Keratinocyte (primary cell): ENCODE data around the gene ZNF423. TPM values are rescaled to one million over a fixed set of nuclear protein-coding genes. Genes with fewer than 3 reads are reported as not detected.

Experiments used
- DNase-seq: peaks from one replicate; pipeline ENCODE4 v3.0.0-alpha.2; 2011; ENCODE audit warnings: low read depth, missing footprints, low spot score
- FAIRE-seq: peaks from 2 replicates; lab custom pipeline; 2011; peaks lifted over from hg19 to GRCh38; lab: Jason Lieb, UNC
- H2AFZ ChIP-seq: 2 replicates; pipeline ENCODE4 v1.6.0; 2012; ENCODE audit warnings: low read length, control low read depth, inconsistent platforms; ENCODE audit not compliant: control insufficient read depth
- H3K27ac ChIP-seq: 2 replicates; pipeline ENCODE4 v1.5.1; 2011; ENCODE audit warnings: low read length; ENCODE audit not compliant: control insufficient read depth, insufficient read depth
- H3K27me3 ChIP-seq: 3 replicates; pipeline ENCODE4 v1.6.0; 2011; ENCODE audit warnings: low read length; ENCODE audit not compliant: control insufficient read depth, insufficient read depth; ENCODE audit errors: extremely low read depth
- H3K36me3 ChIP-seq, 2 experiments: 2 replicates in 1 of 2; 3 replicates in 1 of 2; pipeline ENCODE4 v1.5.1; 2011; ENCODE audit warnings: low read length in 2 of 2, mild to moderate bottlenecking in 1 of 2; ENCODE audit not compliant: control insufficient read depth in 2 of 2, insufficient read depth in 2 of 2; ENCODE audit errors: extremely low read depth in 1 of 2
- H3K4me1 ChIP-seq: 3 replicates; pipeline ENCODE4 v1.5.1; 2011; ENCODE audit warnings: low read length; ENCODE audit not compliant: control insufficient read depth, insufficient read depth; ENCODE audit errors: extremely low read depth
- H3K4me2 ChIP-seq: 3 replicates; pipeline ENCODE4 v1.6.0; 2011; ENCODE audit warnings: low read depth, low read length; ENCODE audit not compliant: control insufficient read depth, insufficient read depth; ENCODE audit errors: extremely low read depth
- H3K4me3 ChIP-seq, 3 experiments: fragments of 200-600 bp in 1 of 3; sonication (generic) in 1 of 3; 2 replicates in 2 of 3; 3 replicates in 1 of 3; pipeline ENCODE4 v1.5.1; 2011 to 2016; ENCODE audit warnings: low read length in 3 of 3, mild to moderate bottlenecking in 3 of 3, control low read depth in 2 of 3, inconsistent platforms in 1 of 3, low read depth in 1 of 3, mixed read lengths in 1 of 3, mixed run types in 1 of 3, moderate library complexity in 1 of 3; ENCODE audit not compliant: control insufficient read depth in 2 of 3, insufficient read depth in 2 of 3; ENCODE audit errors: extremely low read depth in 1 of 3
- H3K79me2 ChIP-seq: 2 replicates; pipeline ENCODE4 v1.6.0; 2012; ENCODE audit warnings: low read length; ENCODE audit not compliant: control insufficient read depth, insufficient read depth
- H3K9ac ChIP-seq: 3 replicates; pipeline ENCODE4 v1.6.0; 2011; ENCODE audit warnings: low read length; ENCODE audit not compliant: control insufficient read depth, insufficient read depth; ENCODE audit errors: extremely low read depth
- H3K9me1 ChIP-seq: 3 replicates; pipeline ENCODE4 v1.6.0; 2011; ENCODE audit warnings: low read length; ENCODE audit not compliant: control insufficient read depth, insufficient read depth; ENCODE audit errors: extremely low read depth
- H3K9me3 ChIP-seq: 2 replicates; pipeline ENCODE4 v1.5.1; 2012; ENCODE audit warnings: low read depth, low read length; ENCODE audit not compliant: control insufficient read depth
- H4K20me1 ChIP-seq: 3 replicates; pipeline ENCODE4 v1.6.0; 2011; ENCODE audit warnings: low read length; ENCODE audit not compliant: control insufficient read depth, insufficient read depth; ENCODE audit errors: extremely low read depth
- EZH2 ChIP-seq: IDR thresholded peaks from one replicate; pipeline ENCODE4 v1.6.1; 2012; ENCODE audit warnings: inconsistent platforms, mild to moderate bottlenecking, low read length, moderate library complexity
- dilution Hi-C: fragments of 300-500 bp; cut with MboI; formaldehyde crosslinking; loops from one replicate; pipeline ENCODE4 v1.7.0; 2020; ENCODE audit warnings: low sequenced_read_pairs; ENCODE audit not compliant: extremely low pct_ligation_motif_present
- polyA plus RNA-seq, 5 experiments: library from polyadenylated mRNA; depleted of rRNA in 3 of 5; stranded (reverse) in 3 of 5; stranded (forward) in 1 of 5; unstranded in 1 of 5; fragments of >200 nt; gene quantifications; 1 replicate in 1 of 5; 2 replicates in 3 of 5; 3 replicates in 1 of 5; pipeline versions ENCODE4 v1.2.1 to v1.2.3, GENCODE V29; 2011 to 2012; ENCODE audit warnings: missing spikeins in 2 of 5, low read depth in 1 of 5, low replicate concordance in 1 of 5
- TF ChIP-seq, protein P1 (sequence below), 3 experiments: IDR thresholded peaks in 1 of 3; conservative IDR thresholded peaks in 1 of 3; optimal IDR thresholded peaks in 1 of 3; 2 replicates in 2 of 3; 3 replicates in 1 of 3; pipeline versions ENCODE3 to v1.5.1; 2011; ENCODE audit warnings: low read length in 3 of 3, mild to moderate bottlenecking in 3 of 3, moderate library complexity in 2 of 3, control low read depth in 1 of 3, inconsistent platforms in 1 of 3; ENCODE audit not compliant: insufficient read depth in 2 of 3; ENCODE audit errors: extremely low read depth in 1 of 3

ZNF423 gene
- polyA plus RNA-seq, 1 donor (not counting 4 experiments of a cell fraction or from before 2014, with no cell fraction given), result 0.05 TPM

- no peak for FAIRE-seq
Measured at GRCh38 chr16:49825041-49825440, 30.9 kb downstream of the ZNF423 start.

DNA sequence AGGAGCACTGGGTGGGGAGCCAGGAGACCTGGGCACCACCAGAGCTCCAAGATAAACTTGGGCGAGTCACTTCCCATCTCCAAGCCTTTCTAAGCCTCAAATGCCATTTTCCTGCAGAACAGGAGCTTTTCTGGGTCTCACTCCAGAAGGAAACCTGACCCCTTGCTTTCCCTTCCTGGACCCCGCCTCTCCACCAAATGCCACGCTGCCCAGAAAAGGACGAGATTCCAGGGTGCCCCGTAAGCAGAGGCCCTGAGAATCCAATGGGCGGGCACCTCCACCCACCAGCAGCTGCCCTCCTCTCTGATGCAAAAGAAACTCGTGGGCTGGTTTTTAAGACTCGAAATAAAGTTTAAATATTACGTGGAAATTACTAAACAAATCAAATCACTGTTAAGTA lies 31.3 kb downstream of the ZNF423 start:
- no peak for FAIRE-seq
- dilution Hi-C loops, result no loop called here
- no peaks in the 10 kb centered on the region for H3K9me1 ChIP-seq

More at GRCh38 chr16:49825041-49825440, 30.9 kb downstream of the ZNF423 start:
- Histone ChIP-seq H4K20me1 (no peaks in the 10 kb centered on the region), H3K4me3 (no peak overlapping the region), H3K9me3 (no peaks in the 10 kb centered on the region), H3K27ac (no peak overlapping the region), H3K36me3 (no peaks in the 10 kb centered on the region), H2AFZ (no peak overlapping the region), H3K79me2 (no peaks in the 10 kb centered on the region), H3K4me1 (no peaks in the 10 kb centered on the region), H3K9ac (no peak overlapping the region), H3K4me2 (no peak overlapping the region), H3K27me3 (no peaks in the 10 kb centered on the region), H3K9me1 (no peaks in the 10 kb centered on the region)
- no peak for TF ChIP-seq EZH2
- TF ChIP-seq, protein P1, sequence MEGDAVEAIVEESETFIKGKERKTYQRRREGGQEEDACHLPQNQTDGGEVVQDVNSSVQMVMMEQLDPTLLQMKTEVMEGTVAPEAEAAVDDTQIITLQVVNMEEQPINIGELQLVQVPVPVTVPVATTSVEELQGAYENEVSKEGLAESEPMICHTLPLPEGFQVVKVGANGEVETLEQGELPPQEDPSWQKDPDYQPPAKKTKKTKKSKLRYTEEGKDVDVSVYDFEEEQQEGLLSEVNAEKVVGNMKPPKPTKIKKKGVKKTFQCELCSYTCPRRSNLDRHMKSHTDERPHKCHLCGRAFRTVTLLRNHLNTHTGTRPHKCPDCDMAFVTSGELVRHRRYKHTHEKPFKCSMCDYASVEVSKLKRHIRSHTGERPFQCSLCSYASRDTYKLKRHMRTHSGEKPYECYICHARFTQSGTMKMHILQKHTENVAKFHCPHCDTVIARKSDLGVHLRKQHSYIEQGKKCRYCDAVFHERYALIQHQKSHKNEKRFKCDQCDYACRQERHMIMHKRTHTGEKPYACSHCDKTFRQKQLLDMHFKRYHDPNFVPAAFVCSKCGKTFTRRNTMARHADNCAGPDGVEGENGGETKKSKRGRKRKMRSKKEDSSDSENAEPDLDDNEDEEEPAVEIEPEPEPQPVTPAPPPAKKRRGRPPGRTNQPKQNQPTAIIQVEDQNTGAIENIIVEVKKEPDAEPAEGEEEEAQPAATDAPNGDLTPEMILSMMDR (optimal IDR thresholded peaks at IDR 0.05 in 1 of 3, IDR thresholded peaks at IDR 0.05 in 1 of 3, conservative IDR thresholded peaks at IDR 0.05 in 1 of 3; ENCODE audit: extremely low read depth in 1 of 3, insufficient read depth in 2 of 3, low read length in 3 of 3), result no peak
- DNase-seq, result no peak
- dilution Hi-C loops, result no loop called here

More for the DNA sequence above, 31.3 kb downstream of the ZNF423 start:
- Histone ChIP-seq H4K20me1 (no peaks in the 10 kb centered on the region), H3K4me3 (no peak overlapping the region), H3K9me3 (no peaks in the 10 kb centered on the region), H3K4me2 (no peak overlapping the region), H3K27ac (no peak overlapping the region), H3K4me1 (no peaks in the 10 kb centered on the region), H3K36me3 (no peaks in the 10 kb centered on the region), H3K79me2 (no peaks in the 10 kb centered on the region), H3K27me3 (no peaks in the 10 kb centered on the region), H3K9ac (no peak overlapping the region), H2AFZ (no peak overlapping the region)
- DNase-seq, result no peak
- TF ChIP-seq EZH2, result no peak
- TF ChIP-seq, protein P1 (optimal IDR thresholded peaks at IDR 0.05 in 1 of 3, IDR thresholded peaks at IDR 0.05 in 1 of 3, conservative IDR thresholded peaks at IDR 0.05 in 1 of 3; ENCODE audit: extremely low read depth in 1 of 3, insufficient read depth in 2 of 3, low read length in 3 of 3), result no peak
